ENCODE measurements around the gene CMKLR1. TPM values are rescaled to one million over a fixed set of nuclear protein-coding genes. Genes with fewer than 3 reads are reported as not detected.

CMKLR1 gene
- total and polyA plus RNA-seq, 9 donors, result 2.9 to 6.2 (median 4.2) TPM

DNA sequence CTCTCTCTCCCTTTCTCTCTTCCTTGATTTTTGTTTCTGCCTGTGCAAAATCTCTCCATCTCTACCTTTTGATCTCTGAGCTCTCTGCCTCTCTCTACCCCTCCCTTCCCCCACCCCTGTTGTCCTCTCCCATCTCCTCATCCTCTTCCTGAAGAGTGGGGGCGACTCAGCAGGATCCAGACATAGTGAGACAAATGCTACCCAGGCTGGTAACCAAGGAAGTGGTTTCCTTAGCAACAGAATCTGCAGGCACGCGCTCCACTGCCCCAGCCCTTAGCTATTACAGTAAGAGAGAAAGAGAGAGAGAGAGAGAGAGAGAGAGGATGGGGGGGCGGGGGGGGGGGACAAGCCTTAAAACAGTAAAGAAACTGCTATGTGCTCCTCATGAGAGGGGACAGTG, 85.6 kb downstream of the CMKLR1 start:
- Histone ChIP-seq H3K27ac (ENCODE audit: low read length) (no peak overlapping the region), H3K4me1 (ENCODE audit: control insufficient read depth, insufficient read depth, low read length) (no peaks in the 10 kb centered on the region), H3K4me3 (ENCODE audit: low read length) (no peak overlapping the region), H3K9me3 (replicated peaks; ENCODE audit: control insufficient read depth, low read depth, low read length) (no peaks in the 10 kb centered on the region), H3K36me3 (ENCODE audit: control insufficient read depth, insufficient read depth, low read length) (no peaks in the 10 kb centered on the region), H3K27me3 (ENCODE audit: control insufficient read depth, insufficient read depth, low read length) (peaks cover 4% of the 10 kb centered on the region)
- peak; percentile 17 for DNase-seq
- no CpG with 5 or more reads among the region's 4 CpGs for WGBS (ENCODE audit: insufficient coverage)

DNA sequence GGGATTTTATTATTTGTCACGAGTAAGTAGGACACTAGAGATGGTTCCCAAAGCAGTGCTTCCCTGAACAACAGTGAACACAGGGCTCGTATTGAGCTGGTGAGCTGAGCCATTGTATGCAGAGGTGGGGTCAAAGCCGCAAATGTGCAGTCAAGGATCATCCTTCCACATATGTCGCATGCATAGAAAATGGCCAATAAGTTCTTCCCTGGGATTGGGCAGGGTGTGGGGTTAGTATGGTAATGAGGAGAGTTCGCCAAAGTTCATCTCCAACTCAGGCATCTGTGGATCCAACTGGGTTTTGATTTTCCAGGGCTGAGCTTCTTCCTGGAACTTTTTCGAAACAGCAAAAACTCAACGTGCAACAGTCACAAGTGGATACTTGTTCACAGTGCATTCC, 86.6 kb downstream of the CMKLR1 start:
- H3K4me3 ChIP-seq (ENCODE audit: low read length), result no peak overlapping the region
- peaks cover 4% of the 10 kb centered on the region for H3K27me3 ChIP-seq (ENCODE audit: control insufficient read depth, insufficient read depth, low read length)
- H3K9me3 ChIP-seq (replicated peaks; ENCODE audit: control insufficient read depth, low read depth, low read length), result no peaks in the 10 kb centered on the region
- 72% methylated on average over 3 of the region's 7 CpGs for WGBS (ENCODE audit: insufficient coverage)
- no peak overlapping the region for H3K27ac ChIP-seq (ENCODE audit: low read length)
- H3K4me1 ChIP-seq (ENCODE audit: control insufficient read depth, insufficient read depth, low read length), result no peaks in the 10 kb centered on the region
- no peaks in the 10 kb centered on the region for H3K36me3 ChIP-seq (ENCODE audit: control insufficient read depth, insufficient read depth, low read length)
- DNase-seq, result no peak

- DNase-seq, result no peak
- Histone ChIP-seq H3K27me3 (ENCODE audit: control insufficient read depth, insufficient read depth, low read length) (peaks cover 2% of the 10 kb centered on the region), H3K36me3 (ENCODE audit: control insufficient read depth, insufficient read depth, low read length) (no peaks in the 10 kb centered on the region), H3K4me3 (ENCODE audit: low read length) (no peak overlapping the region), H3K27ac (ENCODE audit: low read length) (no peak overlapping the region), H3K4me1 (ENCODE audit: control insufficient read depth, insufficient read depth, low read length) (no peaks in the 10 kb centered on the region), H3K9me3 (replicated peaks; ENCODE audit: control insufficient read depth, low read depth, low read length) (no peaks in the 10 kb centered on the region)
- 75% methylated on average over 7 of the region's 13 CpGs for WGBS (ENCODE audit: insufficient coverage)
These were observed 91.1 kb downstream of the CMKLR1 start for GRCh38 chr12:108248011-108248410.

- no peaks in the 10 kb centered on the region for H3K36me3 ChIP-seq (ENCODE audit: control insufficient read depth, insufficient read depth, low read length)
- no peak overlapping the region for H3K27ac ChIP-seq (ENCODE audit: low read length)
- no CpG with 5 or more reads among the region's 2 CpGs for WGBS (ENCODE audit: insufficient coverage)
- H3K27me3 ChIP-seq (ENCODE audit: control insufficient read depth, insufficient read depth, low read length), result peaks cover 2% of the 10 kb centered on the region
- H3K4me3 ChIP-seq (ENCODE audit: low read length), result no peak overlapping the region
- DNase-seq, result no peak
- no peaks in the 10 kb centered on the region for H3K9me3 ChIP-seq (replicated peaks; ENCODE audit: control insufficient read depth, low read depth, low read length)
- no peaks in the 10 kb centered on the region for H3K4me1 ChIP-seq (ENCODE audit: control insufficient read depth, insufficient read depth, low read length)
These were observed 92.0 kb downstream of the CMKLR1 start for GRCh38 chr12:108247130-108247529.

DNA sequence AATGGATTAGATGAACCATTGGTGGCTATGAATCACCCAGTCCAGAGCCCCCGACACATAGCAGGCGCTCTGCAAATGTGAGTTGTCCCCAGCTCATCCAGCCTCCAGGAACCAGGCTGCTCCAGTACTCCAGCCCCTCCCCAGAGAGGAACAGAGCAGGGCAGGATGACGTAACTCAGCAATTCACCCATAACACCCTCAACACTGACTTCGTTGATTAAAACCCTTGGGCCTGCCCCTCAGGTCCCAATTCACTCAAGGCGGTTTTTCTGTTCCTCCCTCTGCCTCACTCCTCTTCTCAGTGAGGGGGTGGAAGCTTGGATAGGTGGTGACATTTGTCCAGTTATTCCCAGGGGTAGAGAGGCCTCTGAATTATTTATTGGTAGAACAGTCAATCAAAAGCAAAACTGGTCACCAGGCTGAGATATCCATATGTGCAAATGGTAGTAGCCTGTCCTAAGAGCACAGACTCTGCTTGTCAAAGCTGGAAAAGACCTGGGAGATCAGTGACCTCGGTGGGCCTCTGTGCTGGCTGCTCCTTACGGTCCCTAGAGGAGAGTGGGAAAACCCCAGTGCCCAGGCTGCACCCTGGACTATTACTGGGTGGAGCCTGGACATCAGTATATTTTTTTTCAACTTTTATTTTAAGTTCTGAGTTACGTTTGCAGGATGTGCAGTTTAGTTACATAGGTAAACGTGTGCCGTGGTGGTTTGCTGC, 97.0 kb downstream of the CMKLR1 start:
- Histone ChIP-seq H3K9me3 (replicated peaks; ENCODE audit: control insufficient read depth, low read depth, low read length) (no peaks in the 10 kb centered on the region), H3K27ac (ENCODE audit: low read length) (no peak overlapping the region), H3K36me3 (ENCODE audit: control insufficient read depth, insufficient read depth, low read length) (no peaks in the 10 kb centered on the region), H3K4me1 (ENCODE audit: control insufficient read depth, insufficient read depth, low read length) (no peaks in the 10 kb centered on the region), H3K4me3 (ENCODE audit: low read length) (no peak overlapping the region), H3K27me3 (ENCODE audit: control insufficient read depth, insufficient read depth, low read length) (peaks cover 11% of the 10 kb centered on the region)
- no peak for DNase-seq
- 65% methylated on average over 5 of the region's 10 CpGs for WGBS (ENCODE audit: insufficient coverage)

- Histone ChIP-seq H3K36me3 (ENCODE audit: control insufficient read depth, insufficient read depth, low read length) (no peaks in the 10 kb centered on the region), H3K27ac (ENCODE audit: low read length) (no peak overlapping the region), H3K4me1 (ENCODE audit: control insufficient read depth, insufficient read depth, low read length) (no peaks in the 10 kb centered on the region), H3K9me3 (replicated peaks; ENCODE audit: control insufficient read depth, low read depth, low read length) (no peaks in the 10 kb centered on the region), H3K27me3 (ENCODE audit: control insufficient read depth, insufficient read depth, low read length) (peaks cover 13% of the 10 kb centered on the region), H3K4me3 (ENCODE audit: low read length) (no peak overlapping the region)
- 80% methylated on average over 4 of the region's 4 CpGs for WGBS (ENCODE audit: insufficient coverage)
- DNase-seq, result no peak
These were observed 98.2 kb downstream of the CMKLR1 start for GRCh38 chr12:108240928-108241327.

DNA sequence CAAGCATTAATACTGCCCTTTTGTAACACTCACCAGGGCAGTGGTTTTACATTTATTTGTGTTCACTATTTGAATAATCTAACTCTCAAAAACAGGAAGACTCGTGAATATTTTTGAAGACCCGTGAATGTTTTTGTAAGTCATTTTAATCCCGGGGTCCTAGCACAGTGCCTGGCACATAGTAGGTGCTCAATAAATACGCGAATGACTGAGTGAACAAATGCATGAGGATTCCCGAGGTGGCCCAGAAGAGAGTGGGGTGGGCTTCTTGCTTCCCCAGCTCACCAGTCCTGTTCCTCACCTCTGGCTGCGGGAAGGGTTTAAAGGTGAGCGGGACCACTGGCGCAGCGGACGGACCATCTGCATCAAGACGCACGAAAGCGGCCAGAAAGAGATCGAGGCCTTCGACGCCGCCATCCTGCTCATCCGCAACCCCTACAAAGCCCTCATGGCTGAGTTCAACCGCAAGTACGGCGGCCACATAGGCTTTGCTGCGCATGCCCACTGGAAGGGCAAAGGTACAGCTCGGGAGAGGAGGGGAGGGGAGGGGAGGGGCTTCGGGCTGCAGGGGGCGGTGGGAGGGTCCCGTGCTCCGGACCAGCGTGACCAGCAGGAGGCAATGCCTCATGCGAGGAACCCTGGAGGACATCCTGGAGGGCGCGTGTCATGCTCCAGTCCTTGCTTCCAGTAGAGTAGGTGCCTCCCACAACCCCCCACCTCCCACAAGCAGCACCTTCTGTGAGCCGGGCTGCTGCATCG, 98.9 kb downstream of the CMKLR1 start:
- WGBS (ENCODE audit: insufficient coverage), result 57% methylated on average over 19 of the region's 34 CpGs
- DNase-seq, result no peak
- no peaks in the 10 kb centered on the region for H3K36me3 ChIP-seq (ENCODE audit: control insufficient read depth, insufficient read depth, low read length)
- peaks cover 13% of the 10 kb centered on the region for H3K27me3 ChIP-seq (ENCODE audit: control insufficient read depth, insufficient read depth, low read length)
- H3K4me1 ChIP-seq (ENCODE audit: control insufficient read depth, insufficient read depth, low read length), result no peaks in the 10 kb centered on the region
- no peaks in the 10 kb centered on the region for H3K9me3 ChIP-seq (replicated peaks; ENCODE audit: control insufficient read depth, low read depth, low read length)
- no peak overlapping the region for H3K4me3 ChIP-seq (ENCODE audit: low read length)
- H3K27ac ChIP-seq (ENCODE audit: low read length), result no peak overlapping the region

DNA sequence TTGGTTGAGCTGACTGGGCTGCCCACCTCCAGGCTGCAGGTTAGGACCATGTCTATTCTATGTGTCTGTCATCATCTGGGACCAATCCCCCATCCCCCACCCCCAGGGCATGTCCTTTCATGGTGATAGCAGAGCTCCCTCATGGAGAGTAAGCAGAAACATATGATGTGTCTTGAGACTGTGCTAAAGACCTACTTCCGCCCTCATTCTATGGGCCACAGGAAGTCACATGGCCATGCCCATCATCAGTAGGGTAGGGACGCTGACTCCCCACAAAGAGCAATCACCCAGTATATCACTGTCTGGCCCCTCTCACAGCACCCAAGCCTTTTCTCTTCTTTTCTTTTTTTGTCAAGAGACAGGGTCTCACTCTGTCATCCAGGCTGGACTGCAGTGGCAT, 99.7 kb downstream of the CMKLR1 start:
- DNase-seq, result no peak
- Histone ChIP-seq H3K27me3 (ENCODE audit: control insufficient read depth, insufficient read depth, low read length) (peaks cover 13% of the 10 kb centered on the region), H3K9me3 (replicated peaks; ENCODE audit: control insufficient read depth, low read depth, low read length) (no peaks in the 10 kb centered on the region), H3K36me3 (ENCODE audit: control insufficient read depth, insufficient read depth, low read length) (no peaks in the 10 kb centered on the region), H3K27ac (ENCODE audit: low read length) (no peak overlapping the region), H3K4me3 (ENCODE audit: low read length) (no peak overlapping the region), H3K4me1 (ENCODE audit: control insufficient read depth, insufficient read depth, low read length) (no peaks in the 10 kb centered on the region)
- 78% methylated on average over 1 of the region's 2 CpGs for WGBS (ENCODE audit: insufficient coverage)

- Histone ChIP-seq H3K4me3 (ENCODE audit: low read length) (no peak overlapping the region), H3K27me3 (ENCODE audit: control insufficient read depth, insufficient read depth, low read length) (peaks cover 13% of the 10 kb centered on the region), H3K36me3 (ENCODE audit: control insufficient read depth, insufficient read depth, low read length) (no peaks in the 10 kb centered on the region), H3K4me1 (ENCODE audit: control insufficient read depth, insufficient read depth, low read length) (no peaks in the 10 kb centered on the region), H3K9me3 (replicated peaks; ENCODE audit: control insufficient read depth, low read depth, low read length) (no peaks in the 10 kb centered on the region), H3K27ac (ENCODE audit: low read length) (no peak overlapping the region)
- no peak for DNase-seq
- WGBS (ENCODE audit: insufficient coverage), result no CpG with 5 or more reads among the region's 3 CpGs
These were observed 100.6 kb downstream of the CMKLR1 start for GRCh38 chr12:108238474-108238873.
